GM21717 (cell line): ENCODE data around the gene PKIG.
"Not testable (repeated sequence)": the region's sequence is repeated elsewhere in the genome, so short reads cannot be mapped to it uniquely, and the experiment has no call there.

ENCODE experiments used
- ATAC-seq: cut with Tn5 transposase; IDR thresholded peaks from one replicate; pipeline ENCODE4 v1.9.1; 2021; ENCODE audit warnings: mild to moderate bottlenecking, moderate library complexity; ENCODE audit not compliant: unreplicated experiment

Gene PKIG

GRCh38 chr20:44637522-44638372 is 55.4 kb downstream of the PKIG start:
- ATAC-seq = no peak

- no peak for ATAC-seq
Measured at GRCh38 chr20:44640522-44640921, 58.1 kb downstream of the PKIG start.

GRCh38 chr20:44641325-44641724 is 58.9 kb downstream of the PKIG start:
- ATAC-seq = no peak

GRCh38 chr20:44642203-44643153 is 60.1 kb downstream of the PKIG start:
- ATAC-seq = no peak

GRCh38 chr20:44643154-44643519 is 60.8 kb downstream of the PKIG start:
- ATAC-seq = no peak

- no peak for ATAC-seq
Measured at GRCh38 chr20:44643596-44644229, 61.3 kb downstream of the PKIG start.

- no peak for ATAC-seq
Measured at GRCh38 chr20:44644230-44644617, 61.8 kb downstream of the PKIG start.

- ATAC-seq = no peak
Measured at GRCh38 chr20:44644667-44645131, 62.3 kb downstream of the PKIG start.

GRCh38 chr20:44646023-44646640 is 63.8 kb downstream of the PKIG start:
- no peak for ATAC-seq

GRCh38 chr20:44646641-44647274 is 64.4 kb downstream of the PKIG start:
- ATAC-seq = peak; percentile 48

- no peak for ATAC-seq
Measured at GRCh38 chr20:44648068-44648467, 65.7 kb downstream of the PKIG start.

- ATAC-seq = no peak
Measured at GRCh38 chr20:44648579-44648978, 66.2 kb downstream of the PKIG start.

GRCh38 chr20:44649126-44649525 is 66.7 kb downstream of the PKIG start:
- no peak for ATAC-seq

GRCh38 chr20:44649976-44650375 is 67.6 kb downstream of the PKIG start:
- no peak for ATAC-seq

GRCh38 chr20:44650771-44651433 is 68.5 kb downstream of the PKIG start:
- ATAC-seq = no peak

GRCh38 chr20:44651434-44651683 is 69.0 kb downstream of the PKIG start:
- ATAC-seq = no peak

GRCh38 chr20:44651684-44652423 is 69.5 kb downstream of the PKIG start, which contains the start of gene ADA:
ADA (minus strand) TSS chr20:44651699; CDS start chr20:44651607, 92 bp downstream.
- no peak for ATAC-seq

GRCh38 chr20:44653546-44653945 is 71.2 kb downstream of the PKIG start:
- no peak for ATAC-seq

- ATAC-seq = not testable (repeated sequence)
Measured at GRCh38 chr20:44654210-44654609, 71.8 kb downstream of the PKIG start.
